NB4 (cell line): ENCODE results near the gene TFG.

Experiments
- MAX ChIP-seq: IDR thresholded peaks from 2 replicates; pipeline ENCODE4 v1.6.1; 2011; ENCODE audit warnings: low read depth, low read length
- TF ChIP-seq, protein P1 (sequence below): IDR thresholded peaks from one replicate; pipeline ENCODE4 v1.5.1; 2012; ENCODE audit warnings: low read depth, low read length

DNA sequence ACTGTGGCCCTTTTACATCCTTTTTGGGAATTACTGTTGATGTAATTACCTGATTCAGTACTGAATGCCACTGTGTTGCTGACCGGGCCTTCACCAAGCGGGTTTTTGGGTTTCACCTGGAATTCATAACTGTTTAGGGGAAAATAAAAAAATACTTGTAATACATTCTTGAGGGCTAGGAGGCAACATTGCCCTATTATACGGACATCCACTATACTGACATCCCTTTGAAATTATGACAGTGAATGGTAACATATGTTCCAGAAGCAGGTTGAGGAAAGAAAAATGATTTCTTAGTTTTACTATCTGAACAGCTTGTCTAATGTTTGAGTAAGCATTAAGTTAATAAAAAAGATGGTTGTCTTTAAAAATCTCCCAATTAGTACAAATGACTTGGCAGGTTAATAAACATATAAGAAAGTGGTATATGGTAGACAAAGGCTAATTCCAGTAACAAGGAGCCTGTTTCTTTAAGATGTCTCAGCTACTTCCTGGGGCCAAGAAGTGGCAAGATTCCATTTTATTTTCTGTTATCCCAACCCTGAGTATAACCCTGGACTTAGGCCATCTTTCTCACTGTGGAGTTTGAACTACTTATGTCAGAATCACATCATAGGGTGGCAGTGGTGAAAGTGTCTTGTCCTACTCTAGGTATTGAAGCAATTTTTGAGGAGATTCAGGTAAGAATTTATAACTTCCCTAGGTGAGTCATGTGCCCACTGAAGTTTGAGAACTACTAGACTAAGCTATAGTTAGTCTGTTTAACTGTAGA is 45.5 kb downstream of the TFG start:
- TF ChIP-seq, protein P1, sequence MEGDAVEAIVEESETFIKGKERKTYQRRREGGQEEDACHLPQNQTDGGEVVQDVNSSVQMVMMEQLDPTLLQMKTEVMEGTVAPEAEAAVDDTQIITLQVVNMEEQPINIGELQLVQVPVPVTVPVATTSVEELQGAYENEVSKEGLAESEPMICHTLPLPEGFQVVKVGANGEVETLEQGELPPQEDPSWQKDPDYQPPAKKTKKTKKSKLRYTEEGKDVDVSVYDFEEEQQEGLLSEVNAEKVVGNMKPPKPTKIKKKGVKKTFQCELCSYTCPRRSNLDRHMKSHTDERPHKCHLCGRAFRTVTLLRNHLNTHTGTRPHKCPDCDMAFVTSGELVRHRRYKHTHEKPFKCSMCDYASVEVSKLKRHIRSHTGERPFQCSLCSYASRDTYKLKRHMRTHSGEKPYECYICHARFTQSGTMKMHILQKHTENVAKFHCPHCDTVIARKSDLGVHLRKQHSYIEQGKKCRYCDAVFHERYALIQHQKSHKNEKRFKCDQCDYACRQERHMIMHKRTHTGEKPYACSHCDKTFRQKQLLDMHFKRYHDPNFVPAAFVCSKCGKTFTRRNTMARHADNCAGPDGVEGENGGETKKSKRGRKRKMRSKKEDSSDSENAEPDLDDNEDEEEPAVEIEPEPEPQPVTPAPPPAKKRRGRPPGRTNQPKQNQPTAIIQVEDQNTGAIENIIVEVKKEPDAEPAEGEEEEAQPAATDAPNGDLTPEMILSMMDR, result no peak
- no peak for TF ChIP-seq MAX
